ENCODE measurements around the gene PCSK5. TPM values are rescaled to one million over a fixed set of nuclear protein-coding genes. Genes with fewer than 3 reads are reported as not detected.
A peak's percentile ranks its signal among the peaks of the same experiment; 100 is the strongest.

The PCSK5 gene
- total RNA-seq, 5 donors from 2014 or later (not counting 1 experiment from before 2014, with no cell fraction given): 9.1 to 24.1 (median 12.7) TPM

DNA sequence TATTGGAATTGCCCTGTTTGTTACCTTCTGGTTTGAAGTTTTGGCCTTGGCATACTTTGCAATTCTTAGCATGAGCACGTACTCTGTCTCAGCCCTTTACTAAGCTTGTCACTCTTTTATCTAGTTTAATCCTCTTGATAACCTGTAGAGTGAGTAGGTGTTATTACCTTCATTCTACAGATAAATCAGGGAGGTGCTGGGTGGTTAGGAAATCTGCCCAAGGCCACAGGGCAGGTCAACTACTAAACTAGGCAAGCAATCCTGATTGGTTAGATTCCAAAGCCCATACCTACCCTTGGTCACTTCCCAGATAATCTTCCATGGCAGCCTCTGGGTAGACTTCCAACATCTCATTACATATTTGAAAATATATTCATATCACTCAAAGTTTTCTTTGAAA lies 65.7 kb downstream of the PCSK5 start:
- peaks cover 4% of the 10 kb centered on the region for H3K36me3 Mint-ChIP-seq
- H3K4me1 Mint-ChIP-seq: peaks cover 16 to 57% (median 33%) of the 10 kb centered on the region in 3 donors
- CTCF ChIA-PET: no interaction called here
- H3K4me3 Mint-ChIP-seq: no peak overlapping the region
- peaks cover 0 to 2% of the 10 kb centered on the region in 2 experiments for H3K4me1 ChIP-seq (ENCODE audit: control insufficient read depth in 1 of 2, extremely low read depth in 1 of 2, insufficient read depth in 2 of 2, low read length in 2 of 2)
- POLR2A ChIA-PET: no interaction called here
- H3K27ac ChIP-seq (ENCODE audit: low read length): no peak overlapping the region
- H3K9me3 Mint-ChIP-seq: peaks cover 0 to 5% (median 0%) of the 10 kb centered on the region in 3 donors
- WGBS (ENCODE audit: insufficient coverage): no CpG with 5 or more reads among the region's 1 CpG
- H3K4me3 ChIP-seq (ENCODE audit: control insufficient read depth in 1 of 2, extremely low read depth in 1 of 2, low read length in 1 of 2): no peak overlapping the region
- H3K9me3 ChIP-seq: no peaks in the 10 kb centered on the region
- H3K27ac Mint-ChIP-seq: no peak overlapping the region
- no peaks in the 10 kb centered on the region for H3K36me3 ChIP-seq (ENCODE audit: control insufficient read depth in 2 of 2, extremely low read depth in 1 of 2, insufficient read depth in 1 of 2, low read length in 1 of 2)
- H3K27me3 ChIP-seq (replicated peaks in 1 of 2; ENCODE audit: control insufficient read depth in 2 of 2, extremely low read depth in 1 of 2, insufficient read depth in 2 of 2, low read length in 1 of 2): no peaks in the 10 kb centered on the region
- H3K27me3 Mint-ChIP-seq: no peaks in the 10 kb centered on the region
- DNase-seq: no peak
- no peak for ATAC-seq (replicated peaks in 1 of 4)

DNA sequence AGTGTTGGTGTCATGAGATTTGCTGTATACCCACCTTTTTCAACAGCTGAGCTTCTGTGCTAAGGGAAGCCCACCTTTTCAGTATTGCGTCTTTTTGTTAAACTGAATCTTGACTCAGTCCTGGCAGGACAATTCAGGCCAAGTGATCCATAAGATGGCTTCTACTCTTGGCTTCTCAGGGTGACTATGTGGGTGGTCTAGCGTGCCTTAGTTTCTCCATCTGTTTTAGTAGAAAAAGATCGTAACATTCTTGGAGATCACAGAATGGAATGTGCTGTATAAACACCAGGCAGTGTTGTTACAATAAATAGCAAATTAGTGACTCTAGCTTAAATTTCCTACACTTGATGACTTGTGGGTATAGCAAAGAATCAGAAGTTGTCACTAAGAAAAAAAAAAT lies 66.6 kb downstream of the PCSK5 start:
- DNase-seq: no peak
- ATAC-seq (replicated peaks in 1 of 4): no peak
- WGBS (ENCODE audit: insufficient coverage): no CpG with 5 or more reads among the region's 3 CpGs
- peaks cover 4 to 7% of the 10 kb centered on the region in 2 experiments for H3K4me1 ChIP-seq (ENCODE audit: control insufficient read depth in 1 of 2, extremely low read depth in 1 of 2, insufficient read depth in 2 of 2, low read length in 2 of 2)
- Mint-ChIP-seq H3K4me1 (peaks cover 23 to 63% (median 40%) of the 10 kb centered on the region in 3 donors), H3K9me3 (peaks cover 0 to 5% (median 0%) of the 10 kb centered on the region in 3 donors), H3K27ac (no peak overlapping the region), H3K4me3 (no peak overlapping the region), H3K36me3 (no peaks in the 10 kb centered on the region), H3K27me3 (no peaks in the 10 kb centered on the region)
- no peak overlapping the region for H3K27ac ChIP-seq (ENCODE audit: low read length)
- no peaks in the 10 kb centered on the region for H3K27me3 ChIP-seq (replicated peaks in 1 of 2; ENCODE audit: control insufficient read depth in 2 of 2, extremely low read depth in 1 of 2, insufficient read depth in 2 of 2, low read length in 1 of 2)
- ChIA-PET POLR2A (interaction anchor here in 1 of 2 donors (0.6 to 0.7 kb wide), 2 partner anchors 158 to 1095 kb away, joined by 4 to 8 read pairs; no protein-coding TSS in a partner anchor), CTCF (no interaction called here)
- H3K9me3 ChIP-seq: no peaks in the 10 kb centered on the region
- H3K36me3 ChIP-seq (ENCODE audit: control insufficient read depth in 2 of 2, extremely low read depth in 1 of 2, insufficient read depth in 1 of 2, low read length in 1 of 2): no peaks in the 10 kb centered on the region
- no peak overlapping the region for H3K4me3 ChIP-seq (ENCODE audit: control insufficient read depth in 1 of 2, extremely low read depth in 1 of 2, low read length in 1 of 2)

DNA sequence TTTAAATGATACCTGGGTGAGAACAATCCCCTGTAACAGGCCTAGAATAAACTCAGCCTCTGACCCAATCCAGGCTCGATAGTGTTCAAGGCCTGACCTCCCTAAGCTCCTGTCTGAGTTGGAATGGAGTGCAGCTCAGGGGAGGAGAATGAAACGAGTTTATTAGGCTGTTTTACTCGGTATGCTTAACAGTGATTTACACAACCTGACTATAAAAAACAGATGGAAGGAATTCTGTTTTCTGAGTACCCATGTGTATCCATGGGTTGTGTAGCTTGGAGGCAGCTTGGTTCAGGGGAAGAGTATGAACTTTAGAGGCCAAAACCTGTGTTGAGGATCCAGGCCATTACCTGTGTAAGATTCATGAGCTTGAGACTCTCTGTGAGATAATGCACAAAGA lies 67.8 kb downstream of the PCSK5 start:
- DNase-seq (no peak), ATAC-seq (replicated peaks in 1 of 4) (no peak)
- POLR2A ChIA-PET: no interaction called here
- Histone ChIP-seq H3K4me3 (ENCODE audit: control insufficient read depth in 1 of 2, extremely low read depth in 1 of 2, low read length in 1 of 2) (no peak overlapping the region), H3K27ac (ENCODE audit: low read length) (no peak overlapping the region), H3K36me3 (ENCODE audit: control insufficient read depth in 2 of 2, extremely low read depth in 1 of 2, insufficient read depth in 1 of 2, low read length in 1 of 2) (no peaks in the 10 kb centered on the region), H3K4me1 (ENCODE audit: control insufficient read depth in 1 of 2, extremely low read depth in 1 of 2, insufficient read depth in 2 of 2, low read length in 2 of 2) (peaks cover 11 to 16% of the 10 kb centered on the region in 2 experiments), H3K27me3 (replicated peaks in 1 of 2; ENCODE audit: control insufficient read depth in 2 of 2, extremely low read depth in 1 of 2, insufficient read depth in 2 of 2, low read length in 1 of 2) (no peaks in the 10 kb centered on the region), H3K9me3 (no peaks in the 10 kb centered on the region)
- Mint-ChIP-seq H3K27ac (no peak overlapping the region), H3K36me3 (no peaks in the 10 kb centered on the region), H3K4me1 (peaks cover 30 to 65% (median 47%) of the 10 kb centered on the region in 3 donors), H3K9me3 (peaks cover 0 to 5% (median 0%) of the 10 kb centered on the region in 3 donors), H3K27me3 (no peaks in the 10 kb centered on the region), H3K4me3 (no peak overlapping the region)
- no CpG with 5 or more reads among the region's 3 CpGs for WGBS (ENCODE audit: insufficient coverage)
- CTCF ChIA-PET: interaction anchor here in 1 of 2 donors (0.5 to 0.6 kb wide), 2 partner anchors 343 to 354 kb away, joined by 3 to 7 read pairs; no protein-coding TSS in a partner anchor

DNA sequence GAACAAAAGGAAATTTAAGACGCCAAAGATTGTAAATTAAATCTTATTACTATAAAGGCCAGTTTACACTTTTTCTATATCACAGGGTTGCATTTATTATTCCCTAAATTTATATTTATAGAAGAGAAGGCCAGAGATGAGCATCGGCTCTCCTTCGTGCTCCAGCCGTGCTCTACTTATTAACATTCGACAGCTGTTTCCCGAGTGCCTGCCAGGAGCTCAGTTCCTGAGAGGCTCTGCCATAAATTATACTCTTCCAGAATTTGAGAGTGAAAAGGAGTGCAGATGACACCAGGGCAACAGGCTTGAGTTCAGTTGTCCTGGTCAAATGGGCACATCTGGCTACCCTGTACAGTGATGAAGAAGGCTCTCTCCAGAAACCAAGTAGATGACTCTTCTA lies 70.1 kb downstream of the PCSK5 start:
- Histone ChIP-seq H3K4me1 (ENCODE audit: control insufficient read depth in 1 of 2, extremely low read depth in 1 of 2, insufficient read depth in 2 of 2, low read length in 2 of 2) (peaks cover 11 to 14% of the 10 kb centered on the region in 2 experiments), H3K27ac (ENCODE audit: low read length) (no peak overlapping the region), H3K36me3 (ENCODE audit: control insufficient read depth in 2 of 2, extremely low read depth in 1 of 2, insufficient read depth in 1 of 2, low read length in 1 of 2) (no peaks in the 10 kb centered on the region), H3K9me3 (no peaks in the 10 kb centered on the region), H3K4me3 (ENCODE audit: control insufficient read depth in 1 of 2, extremely low read depth in 1 of 2, low read length in 1 of 2) (no peak overlapping the region), H3K27me3 (replicated peaks in 1 of 2; ENCODE audit: control insufficient read depth in 2 of 2, extremely low read depth in 1 of 2, insufficient read depth in 2 of 2, low read length in 1 of 2) (no peaks in the 10 kb centered on the region)
- peaks cover 2% of the 10 kb centered on the region for H3K36me3 Mint-ChIP-seq
- no peak overlapping the region for H3K27ac Mint-ChIP-seq
- no peak overlapping the region for H3K4me3 Mint-ChIP-seq
- peaks cover 30 to 67% (median 54%) of the 10 kb centered on the region in 3 donors for H3K4me1 Mint-ChIP-seq
- H3K9me3 Mint-ChIP-seq: peaks cover 0 to 5% (median 0%) of the 10 kb centered on the region in 3 donors
- DNase-seq (no peak), ATAC-seq (replicated peaks in 1 of 4) (no peak)
- WGBS (ENCODE audit: insufficient coverage): 90% methylated on average over 2 of the region's 6 CpGs
- no peaks in the 10 kb centered on the region for H3K27me3 Mint-ChIP-seq
- ChIA-PET POLR2A (no interaction called here), CTCF (no interaction called here)

DNA sequence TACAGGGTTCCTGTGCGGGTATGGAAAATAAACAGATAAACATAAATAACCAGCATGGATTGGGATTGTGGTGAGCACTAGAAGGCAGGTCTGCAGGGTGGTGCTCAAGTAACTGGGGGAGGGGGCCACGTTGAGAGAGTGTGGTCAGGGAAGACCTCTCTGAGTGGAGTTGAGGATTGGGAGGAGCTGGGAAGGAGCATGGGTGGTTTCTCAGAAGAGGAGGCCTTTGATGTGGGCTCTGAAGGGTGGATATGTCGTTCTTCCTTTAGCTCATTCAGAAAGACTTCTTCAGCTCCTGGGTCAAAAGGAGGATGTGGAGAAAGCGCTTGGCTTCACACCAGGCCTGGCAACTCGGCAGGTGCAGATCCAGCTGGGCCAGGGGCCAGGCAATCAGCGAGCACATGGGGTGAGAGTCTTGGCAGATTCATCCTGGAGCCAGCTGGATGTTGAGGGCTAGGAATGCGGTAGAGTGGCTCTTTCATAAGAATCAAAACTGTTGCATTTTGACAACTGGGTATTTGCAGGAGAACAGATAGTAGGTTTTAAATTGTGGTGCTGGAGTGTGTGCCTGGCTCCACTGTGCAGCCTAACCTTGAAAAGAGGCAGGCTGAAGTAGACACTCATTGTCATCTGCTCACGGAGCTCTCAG lies 71.7 kb downstream of the PCSK5 start:
- Mint-ChIP-seq H3K27me3 (no peaks in the 10 kb centered on the region), H3K4me1 (peaks cover 30 to 61% (median 58%) of the 10 kb centered on the region in 3 donors), H3K36me3 (peaks cover 4% of the 10 kb centered on the region), H3K9me3 (peaks cover 0 to 5% (median 0%) of the 10 kb centered on the region in 3 donors), H3K27ac (peak overlapping the region in 1 of 2 donors; percentile 59), H3K4me3 (peak overlapping the region in 1 of 3 donors; percentile 52)
- 38% methylated on average over 7 of the region's 8 CpGs for WGBS (ENCODE audit: insufficient coverage)
- Histone ChIP-seq H3K36me3 (ENCODE audit: control insufficient read depth in 2 of 2, extremely low read depth in 1 of 2, insufficient read depth in 1 of 2, low read length in 1 of 2) (no peaks in the 10 kb centered on the region), H3K27me3 (replicated peaks in 1 of 2; ENCODE audit: control insufficient read depth in 2 of 2, extremely low read depth in 1 of 2, insufficient read depth in 2 of 2, low read length in 1 of 2) (no peaks in the 10 kb centered on the region), H3K4me3 (ENCODE audit: control insufficient read depth in 1 of 2, extremely low read depth in 1 of 2, low read length in 1 of 2) (no peak overlapping the region), H3K27ac (ENCODE audit: low read length) (no peak overlapping the region), H3K9me3 (no peaks in the 10 kb centered on the region), H3K4me1 (ENCODE audit: control insufficient read depth in 1 of 2, extremely low read depth in 1 of 2, insufficient read depth in 2 of 2, low read length in 2 of 2) (peaks cover 11 to 14% of the 10 kb centered on the region in 2 experiments)
- ChIA-PET CTCF (interaction anchor here in 1 of 2 donors (0.7 kb wide), 1 partner anchor 9 kb away, joined by 3 read pairs; no protein-coding TSS in a partner anchor), POLR2A (no interaction called here)
- DNase-seq: peak in 1 of 35 experiments; percentile 5
- peak in 2 of 4 experiments; percentile 16 to 32 for ATAC-seq (replicated peaks in 1 of 4)

DNA sequence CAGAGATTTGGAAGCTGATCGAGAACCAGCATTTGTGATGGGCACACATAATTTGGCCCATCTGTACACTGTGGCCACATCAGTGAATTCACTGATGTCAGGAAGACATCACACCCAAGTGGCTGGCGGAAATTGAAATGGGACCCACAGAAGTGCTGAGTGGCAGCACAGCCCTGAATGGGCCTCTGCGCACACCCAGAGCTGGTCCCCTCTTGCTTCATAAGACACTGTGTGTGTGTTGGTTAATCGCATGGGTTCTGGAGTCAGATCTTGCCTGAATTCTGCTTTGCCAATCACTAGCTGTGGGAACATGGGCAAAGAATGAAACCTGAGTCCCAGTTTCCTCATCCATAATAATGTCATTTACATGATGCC lies 72.2 kb downstream of the PCSK5 start:
- H3K4me3 ChIP-seq (ENCODE audit: control insufficient read depth in 1 of 2, extremely low read depth in 1 of 2, low read length in 1 of 2): no peak overlapping the region
- Mint-ChIP-seq H3K4me3 (peak overlapping the region in 1 of 3 donors; percentile 52), H3K27ac (peak overlapping the region in 1 of 2 donors; percentile 46), H3K4me1 (peaks cover 28 to 56% (median 56%) of the 10 kb centered on the region in 3 donors), H3K36me3 (peaks cover 5% of the 10 kb centered on the region), H3K27me3 (no peaks in the 10 kb centered on the region), H3K9me3 (peaks cover 0 to 5% (median 0%) of the 10 kb centered on the region in 3 donors)
- DNase-seq (no peak), ATAC-seq (replicated peaks in 1 of 4) (peak in 2 of 4 experiments; percentile 32 to 35)
- no peaks in the 10 kb centered on the region for H3K9me3 ChIP-seq
- ChIA-PET CTCF (no interaction called here), POLR2A (no interaction called here)
- WGBS (ENCODE audit: insufficient coverage): 90% methylated on average over 2 of the region's 4 CpGs
- no peaks in the 10 kb centered on the region for H3K36me3 ChIP-seq (ENCODE audit: control insufficient read depth in 2 of 2, extremely low read depth in 1 of 2, insufficient read depth in 1 of 2, low read length in 1 of 2)
- H3K27me3 ChIP-seq (replicated peaks in 1 of 2; ENCODE audit: control insufficient read depth in 2 of 2, extremely low read depth in 1 of 2, insufficient read depth in 2 of 2, low read length in 1 of 2): no peaks in the 10 kb centered on the region
- H3K27ac ChIP-seq (ENCODE audit: low read length): no peak overlapping the region
- H3K4me1 ChIP-seq (ENCODE audit: control insufficient read depth in 1 of 2, extremely low read depth in 1 of 2, insufficient read depth in 2 of 2, low read length in 2 of 2): peaks cover 11 to 14% of the 10 kb centered on the region in 2 experiments
